Adipose tissue (tissue), 3 donors: ENCODE data around the gene DUSP21. TPM values are rescaled to one million over a fixed set of nuclear protein-coding genes. Genes with fewer than 3 reads are reported as not detected.
"Not testable (repeated sequence)": the region's sequence is repeated elsewhere in the genome, so short reads cannot be mapped to it uniquely, and the experiment has no call there.

Experiments
- H3K27ac ChIP-seq: one replicate; pipeline ENCODE4 v1.5.1; 2013; ENCODE audit warnings: low read depth, low read length
- WGBS, 3 donors: extraction: QIAGEN DNeasy Blood & Tissue Kit; methylation state at CpG; one replicate each; pipeline ENCODE4 v1.1.7; 2013; 5-methylcytosine and 5-hydroxymethylcytosine counted together
- polyA plus RNA-seq, 3 donors: library from polyadenylated mRNA; stranded (reverse); fragments of 200-250 nt; gene quantifications; one replicate each; pipeline ENCODE4 v1.2.3, GENCODE V29; 2013
- donor health status: healthy with polysubstance abuse.
- donor health status: Bipolar disorder and iron deficiency.
- donor health status: healthy.

The DUSP21 gene
- polyA plus RNA-seq, 3 donors: not detected

DNA sequence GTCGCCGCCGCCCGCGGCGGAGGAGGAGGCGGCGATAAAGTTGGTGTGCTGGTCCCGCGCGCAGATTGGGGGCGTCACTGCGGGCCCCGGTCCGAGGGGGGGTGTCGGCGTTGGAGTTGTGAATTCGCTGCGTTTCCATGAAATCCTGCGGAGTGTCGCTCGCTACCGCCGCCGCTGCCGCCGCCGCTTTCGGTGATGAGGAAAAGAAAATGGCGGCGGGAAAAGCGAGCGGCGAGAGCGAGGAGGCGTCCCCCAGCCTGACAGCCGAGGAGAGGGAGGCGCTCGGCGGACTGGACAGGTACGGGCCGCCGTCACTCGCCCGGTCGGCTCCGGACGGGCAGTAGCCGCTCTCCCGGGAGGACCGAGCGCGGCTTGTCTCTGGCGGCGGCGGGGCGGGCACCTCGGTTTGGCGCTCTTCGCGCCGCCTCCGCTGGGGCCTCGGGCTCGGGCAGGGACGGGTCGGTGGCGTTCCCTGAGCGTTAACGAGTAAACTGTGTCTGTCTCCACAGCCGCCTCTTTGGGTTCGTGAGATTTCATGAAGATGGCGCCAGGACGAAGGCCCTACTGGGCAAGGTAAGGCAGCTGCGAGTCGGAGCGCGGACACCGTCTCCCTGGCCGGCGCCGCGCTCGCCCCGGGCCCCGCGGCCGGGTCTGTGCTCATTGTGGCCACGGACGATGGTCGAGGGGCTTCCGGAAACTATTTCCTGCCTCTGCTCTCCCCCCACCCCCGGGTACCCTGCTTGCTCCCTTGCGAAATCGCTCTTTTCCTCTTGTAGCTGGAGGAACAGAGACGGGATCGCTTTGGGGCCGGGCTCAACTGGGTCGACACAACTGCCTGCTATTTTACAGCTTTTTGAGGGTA, 29.8 kb downstream of the DUSP21 start:
- peak overlapping the region; percentile 98 for H3K27ac ChIP-seq
- WGBS, 3 donors: 0 to 1% (median 0%) methylated on average over 61 to 98 of the region's 99 CpGs

DNA sequence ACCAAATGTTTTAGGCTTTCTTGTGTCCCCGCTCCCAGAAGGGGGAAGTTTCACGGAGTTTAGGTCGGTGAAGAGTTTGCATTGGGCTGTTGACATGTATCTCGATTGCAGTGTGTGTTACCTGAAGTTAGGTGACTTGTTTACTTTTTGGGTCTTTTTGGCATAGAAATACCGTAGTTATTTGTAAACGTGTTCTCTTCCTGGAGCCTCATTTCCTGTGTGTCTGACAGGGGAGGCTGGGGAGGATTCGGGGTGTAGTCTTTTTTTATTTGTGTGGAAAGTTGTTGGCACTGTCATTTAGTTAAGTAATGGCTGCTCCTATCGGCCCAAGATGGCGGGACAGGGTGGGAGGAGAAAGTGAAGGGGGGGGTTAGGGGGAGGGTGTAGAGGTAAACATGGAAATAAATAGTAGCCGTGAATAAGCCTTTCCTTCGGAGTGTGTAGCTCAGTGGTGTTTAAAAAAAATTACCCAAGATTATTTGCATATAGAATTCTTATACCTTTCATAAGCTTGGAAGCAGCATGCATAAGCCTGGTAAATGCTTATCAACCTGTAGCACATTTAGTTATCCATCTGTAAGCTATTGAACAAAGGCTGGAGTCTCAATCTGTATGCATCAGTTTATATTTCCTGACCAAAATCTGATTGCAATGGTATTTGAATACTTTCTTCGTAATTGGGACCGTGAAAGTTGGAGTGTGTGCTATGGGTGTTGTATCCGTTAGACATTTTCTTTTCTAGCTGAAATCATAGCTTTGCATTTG, 30.8 kb downstream of the DUSP21 start:
- WGBS, 3 donors: 0 to 3% (median 0%) methylated on average over 14 of the region's 14 CpGs
- H3K27ac ChIP-seq: no peak overlapping the region

DNA sequence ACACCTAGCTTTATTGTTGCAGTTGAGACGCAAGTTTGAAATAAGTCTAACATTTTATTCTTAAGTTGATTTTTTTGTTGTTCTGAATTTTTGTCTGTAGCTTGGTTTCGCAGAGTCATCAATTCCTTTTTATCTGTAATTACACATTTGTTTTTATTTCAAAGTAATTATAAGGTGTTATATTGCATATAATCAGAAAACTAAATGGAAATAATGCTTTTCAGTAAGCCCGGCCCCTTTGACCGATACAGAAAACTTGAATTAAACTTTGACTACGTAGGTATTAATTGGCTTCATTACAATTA, 31.3 kb downstream of the DUSP21 start:
- 4 to 23% (median 10%) methylated on average over 5 of the region's 5 CpGs for WGBS, 3 donors
- H3K27ac ChIP-seq: no peak overlapping the region

DNA sequence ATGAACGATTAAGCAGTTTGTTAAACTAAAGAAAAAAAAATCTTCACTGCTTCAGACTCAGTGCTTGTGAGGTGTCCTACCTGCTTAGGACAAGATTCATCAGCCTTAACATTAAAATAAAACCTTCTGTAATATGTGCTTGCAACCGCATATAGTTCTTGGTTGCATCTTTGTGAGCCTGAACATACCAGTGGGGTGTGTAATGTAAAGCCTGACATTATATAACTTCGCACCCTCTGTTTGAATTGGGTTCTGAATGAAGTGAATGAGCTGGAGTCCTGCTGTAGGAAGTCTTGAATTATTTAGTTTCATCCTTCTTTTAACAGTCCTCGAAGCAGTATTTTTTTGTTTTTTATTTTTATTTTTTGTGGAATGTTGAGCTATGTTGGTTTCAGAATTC, 32.3 kb downstream of the DUSP21 start:
- 15 to 34% (median 20%) methylated on average over 4 of the region's 4 CpGs for WGBS, 3 donors
- no peak overlapping the region for H3K27ac ChIP-seq

DNA sequence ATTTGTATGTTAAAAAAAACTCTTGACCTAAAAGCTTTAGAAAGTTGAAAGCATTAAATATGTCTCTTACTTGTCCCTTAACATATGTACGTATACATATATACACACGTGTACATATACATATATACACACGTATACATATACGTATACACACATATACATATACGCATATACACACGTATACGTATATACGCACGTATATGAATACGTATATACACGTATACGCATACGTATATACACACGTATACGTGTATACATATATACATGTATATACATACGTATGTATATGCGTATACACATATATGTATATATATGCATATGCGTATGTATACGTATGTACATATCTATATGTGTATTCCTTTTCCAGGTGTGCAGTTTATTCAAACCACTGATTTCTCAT, 32.9 kb downstream of the DUSP21 start:
- WGBS, 3 donors: 89 to 90% (median 90%) methylated on average over 19 of the region's 19 CpGs
- no peak overlapping the region for H3K27ac ChIP-seq

DNA sequence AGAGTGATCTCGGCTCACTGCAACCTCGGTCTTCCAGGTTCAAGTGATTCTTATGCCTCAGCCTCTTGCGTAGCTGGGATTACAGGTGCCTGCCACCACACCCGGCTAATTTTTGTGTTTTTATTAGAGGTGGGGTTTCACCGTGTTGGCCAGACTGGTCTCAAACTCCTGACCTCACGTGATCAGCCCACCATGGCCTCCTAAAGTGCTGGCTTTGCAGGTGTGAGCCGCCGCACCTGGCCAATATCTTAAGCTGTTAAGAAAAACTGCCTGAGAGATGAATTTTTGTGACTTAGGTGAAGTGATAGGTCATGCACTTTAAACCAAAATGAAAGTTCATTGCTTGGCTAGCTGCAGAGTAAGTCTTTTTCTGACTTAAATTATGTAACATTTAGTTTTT, 35.0 kb downstream of the DUSP21 start:
- WGBS, 3 donors: 88 to 90% (median 89%) methylated on average over 8 of the region's 8 CpGs

DNA sequence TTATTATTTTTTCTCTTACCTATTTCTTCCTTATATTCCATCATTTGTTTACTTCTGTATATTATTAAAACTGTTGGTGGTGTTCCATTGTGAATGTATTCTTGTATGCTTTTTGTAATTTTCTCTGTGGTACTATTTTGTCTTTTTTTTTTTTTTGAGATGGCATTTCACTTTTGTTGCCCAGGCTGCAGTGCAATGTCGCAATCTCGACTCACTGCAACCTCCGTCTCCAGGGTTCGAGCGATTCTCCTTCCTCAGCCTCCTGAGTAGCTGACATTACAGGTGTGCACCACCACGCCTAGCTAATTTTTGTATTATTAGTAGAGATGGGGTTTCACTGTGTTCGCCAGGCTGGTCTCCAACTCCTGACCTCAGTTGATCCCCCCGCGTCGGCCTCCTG, 37.7 kb downstream of the DUSP21 start:
- H3K27ac ChIP-seq: no peak overlapping the region
- 86 to 95% (median 91%) methylated on average over 10 of the region's 10 CpGs for WGBS, 3 donors

More for the DNA sequence above, 35.0 kb downstream of the DUSP21 start:
- H3K27ac ChIP-seq: no peak overlapping the region

DNA sequence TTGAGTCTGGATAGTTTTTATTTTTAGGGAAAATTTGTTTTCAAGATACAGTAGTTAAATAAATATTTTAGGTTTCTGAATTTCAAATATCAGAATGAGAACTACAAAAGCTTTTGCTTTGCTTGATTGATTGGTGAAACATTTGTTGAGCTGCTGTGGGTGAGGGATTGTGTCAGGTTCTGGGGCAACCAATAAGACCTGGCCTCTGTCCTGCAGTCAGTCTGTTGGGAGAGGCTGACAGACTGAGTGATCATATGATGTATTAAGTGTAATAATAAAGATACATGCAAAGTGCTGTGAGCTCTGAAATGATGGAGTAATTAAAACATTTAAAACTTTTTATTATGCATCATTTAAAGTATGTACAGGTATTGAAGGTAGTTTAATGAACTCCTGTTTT, 38.8 kb downstream of the DUSP21 start:
- no peak overlapping the region for H3K27ac ChIP-seq

DNA sequence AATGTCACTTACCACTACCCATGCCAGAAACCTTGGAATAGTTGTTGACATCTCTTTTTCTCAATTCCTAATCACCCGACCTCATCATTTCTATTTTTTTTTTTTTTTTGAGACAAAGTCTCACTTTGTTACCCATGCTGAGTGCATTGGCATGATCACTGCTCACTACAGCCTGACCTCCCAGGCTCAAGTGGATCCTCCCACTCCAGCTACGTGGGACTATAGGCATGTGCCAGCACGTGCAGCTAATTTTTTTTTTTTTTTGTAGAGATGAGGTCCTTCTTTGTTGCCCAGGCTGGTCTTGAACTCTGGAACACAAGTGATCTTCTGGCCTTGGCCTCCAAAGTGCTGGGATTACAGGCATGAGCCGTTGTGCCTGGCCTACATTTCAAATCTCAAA, 41.1 kb downstream of the DUSP21 start:
- 37 to 74% (median 66%) methylated on average over 4 of the region's 4 CpGs for WGBS, 3 donors
- no peak overlapping the region for H3K27ac ChIP-seq

DNA sequence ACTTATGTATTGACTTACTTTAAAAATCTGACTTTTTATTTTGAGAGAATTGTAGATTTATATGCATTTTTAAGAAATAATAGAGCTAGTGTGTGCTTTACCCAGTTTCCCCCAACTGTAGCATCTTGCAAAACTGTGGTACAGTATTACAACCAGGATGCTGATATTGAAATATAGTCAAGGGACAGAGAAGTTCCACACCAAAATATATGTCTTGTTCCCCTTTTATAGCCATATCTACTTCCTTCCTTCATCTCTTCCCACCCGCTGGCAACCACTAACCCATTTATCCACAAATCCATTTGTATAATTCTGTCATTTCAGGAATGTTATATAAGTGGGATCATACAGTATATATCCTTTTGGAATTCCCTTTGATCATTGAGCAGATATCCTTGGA, 46.0 kb downstream of the DUSP21 start:
- no peak overlapping the region for H3K27ac ChIP-seq
- 49 to 73% (median 71%) methylated on average over 1 of the region's 1 CpG for WGBS, 3 donors

DNA sequence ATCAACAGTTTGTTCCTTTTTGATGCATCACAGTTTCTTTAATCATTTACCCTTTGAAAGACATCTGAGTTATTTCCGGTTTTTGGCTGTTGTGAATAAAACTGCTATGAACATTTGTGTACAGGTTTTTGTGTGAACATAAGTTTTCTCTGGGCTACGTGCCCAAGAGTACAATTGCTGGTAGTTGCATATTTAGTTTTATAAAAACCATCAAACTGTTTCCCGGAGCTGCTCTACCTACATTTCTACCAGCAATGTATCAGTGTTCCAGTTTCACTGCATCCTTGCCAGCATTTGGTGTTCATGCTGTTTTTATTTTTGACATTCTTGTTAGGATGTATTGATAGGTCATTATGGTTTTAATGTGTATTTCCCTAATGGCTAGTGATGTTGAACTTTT, 46.4 kb downstream of the DUSP21 start:
- WGBS, 3 donors: 27 to 53% (median 43%) methylated on average over 3 of the region's 3 CpGs
- H3K27ac ChIP-seq: no peak overlapping the region

DNA sequence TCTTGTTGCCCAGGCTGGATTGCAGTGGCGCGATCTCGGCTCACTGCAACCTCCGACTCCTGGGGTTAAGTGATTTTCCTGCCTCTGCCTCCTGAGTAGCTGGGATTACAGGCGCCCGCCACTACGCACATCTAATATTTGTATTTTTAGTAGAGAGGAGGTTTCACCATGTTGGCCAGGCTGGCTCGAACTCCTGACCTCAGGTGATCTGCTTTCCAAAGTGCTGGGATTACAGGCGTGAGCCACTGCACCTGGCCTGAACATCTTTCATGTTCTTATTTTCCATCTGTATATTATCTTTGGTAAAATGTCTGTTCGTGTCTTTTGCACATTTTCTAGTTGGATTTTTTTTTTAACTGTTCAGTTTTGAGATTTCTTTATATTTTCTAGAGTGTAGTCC, 46.9 kb downstream of the DUSP21 start:
- 64 to 76% (median 64%) methylated on average over 5 to 10 of the region's 10 CpGs for WGBS, 3 donors
- H3K27ac ChIP-seq: not testable (repeated sequence)

DNA sequence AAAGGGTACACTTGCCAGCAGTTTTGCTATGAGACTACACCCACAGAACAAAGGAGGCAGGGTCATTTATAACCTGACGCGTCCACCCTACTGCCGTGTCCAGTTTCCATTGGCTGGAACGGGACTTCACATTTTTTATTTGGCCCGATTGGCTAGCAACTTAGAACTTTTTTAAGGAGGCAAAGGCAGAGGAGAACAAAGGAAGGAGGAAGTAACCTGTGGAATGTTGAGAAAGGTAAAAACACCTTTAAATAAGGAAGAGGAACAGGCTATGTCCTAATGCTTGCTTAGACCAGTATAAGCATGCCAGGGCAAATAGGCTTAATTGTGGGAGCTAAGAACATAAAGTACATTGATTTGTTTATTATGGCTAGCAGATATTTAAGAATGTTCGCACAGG, 47.8 kb downstream of the DUSP21 start:
- WGBS, 3 donors: 83 to 88% (median 86%) methylated on average over 6 of the region's 6 CpGs
- H3K27ac ChIP-seq: no peak overlapping the region

Other genes with a start within 250 kb of the DUSP21 start
- gene KDM6A, start 29.2 kb downstream of the DUSP21 start, polyA plus RNA-seq: 10 to 100 TPM in 1 of 3 donors, 1 to 10 TPM in 2; 3.9 to 12.3 (median 6.4) TPM